GM18951 (cell line): ENCODE measurements around the gene CBX2.

Experiments used
- POLR2A ChIP-seq: IDR thresholded peaks from 4 replicates; pipeline ENCODE4 v1.6.1; 2011; ENCODE audit warnings: mild to moderate bottlenecking; ENCODE audit not compliant: insufficient read length, insufficient read depth; ENCODE audit errors: extremely low read depth
- in situ Hi-C: fragments of 300-500 bp; cut with MboI; formaldehyde crosslinking; loops from one replicate; pipeline ENCODE4 v1.12.0; 2022; ENCODE audit warnings: low sequenced_read_pairs, mixed read lengths, inconsistent platforms; ENCODE audit not compliant: unreplicated experiment

Gene CBX2

GRCh38 chr17:79799538-79800324, 21.8 kb downstream of the CBX2 start:
- TF ChIP-seq POLR2A: no peak
- in situ Hi-C loops: loop anchor here (25.0 kb wide), 1 partner anchor 163 kb away; no protein-coding TSS in a partner anchor

DNA sequence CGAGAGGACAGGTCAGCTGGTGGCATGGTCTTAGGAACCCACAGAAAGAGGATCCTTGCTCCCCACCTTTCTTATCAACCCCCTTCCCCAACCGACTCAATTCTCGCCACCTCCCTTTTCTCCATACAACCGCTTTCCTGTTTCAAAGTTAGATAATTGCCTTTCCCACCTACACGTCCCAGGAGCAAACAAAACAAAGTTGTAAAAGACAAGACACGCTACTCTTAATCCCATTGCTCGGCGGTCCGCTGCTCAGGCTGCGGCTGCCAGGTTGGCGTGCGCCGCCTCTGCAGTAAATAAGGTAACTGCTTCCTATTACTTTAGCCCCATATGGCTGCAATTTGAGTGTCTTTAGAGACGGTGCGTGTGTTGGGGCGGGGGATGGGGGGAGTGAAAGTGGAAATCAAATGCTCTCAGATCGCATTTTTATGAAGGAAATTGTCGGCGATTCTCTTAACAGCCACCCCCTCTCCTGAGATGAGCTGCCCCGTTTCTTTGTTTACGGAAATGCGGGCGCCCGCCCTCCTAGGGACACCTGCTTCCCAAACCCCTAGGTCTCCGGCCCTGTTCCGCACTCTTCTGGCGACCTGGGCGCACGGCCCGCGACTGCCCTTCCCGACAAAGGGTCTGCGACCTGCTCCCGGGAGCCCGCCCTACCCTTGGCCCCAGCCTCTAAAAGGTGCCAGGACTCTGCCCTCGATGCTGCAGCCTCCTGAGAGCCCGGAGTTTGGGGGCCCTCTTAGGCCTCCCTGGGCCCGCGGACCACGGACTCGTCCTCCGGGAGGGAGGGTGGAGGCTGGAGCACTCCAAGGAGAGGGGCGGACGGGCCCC, 22.6 kb downstream of the CBX2 start:
- in situ Hi-C loops: no loop called here
- TF ChIP-seq POLR2A: no peak

- in situ Hi-C loops: no loop called here
- no peak for TF ChIP-seq POLR2A
Measured at GRCh38 chr17:79801156-79802038, 23.4 kb downstream of the CBX2 start.

- no peak for TF ChIP-seq POLR2A
- in situ Hi-C loops: no loop called here
Measured at GRCh38 chr17:79802039-79802735, 24.2 kb downstream of the CBX2 start.

GRCh38 chr17:79802736-79803420, 24.9 kb downstream of the CBX2 start:
- in situ Hi-C loops: no loop called here
- no peak for TF ChIP-seq POLR2A

DNA sequence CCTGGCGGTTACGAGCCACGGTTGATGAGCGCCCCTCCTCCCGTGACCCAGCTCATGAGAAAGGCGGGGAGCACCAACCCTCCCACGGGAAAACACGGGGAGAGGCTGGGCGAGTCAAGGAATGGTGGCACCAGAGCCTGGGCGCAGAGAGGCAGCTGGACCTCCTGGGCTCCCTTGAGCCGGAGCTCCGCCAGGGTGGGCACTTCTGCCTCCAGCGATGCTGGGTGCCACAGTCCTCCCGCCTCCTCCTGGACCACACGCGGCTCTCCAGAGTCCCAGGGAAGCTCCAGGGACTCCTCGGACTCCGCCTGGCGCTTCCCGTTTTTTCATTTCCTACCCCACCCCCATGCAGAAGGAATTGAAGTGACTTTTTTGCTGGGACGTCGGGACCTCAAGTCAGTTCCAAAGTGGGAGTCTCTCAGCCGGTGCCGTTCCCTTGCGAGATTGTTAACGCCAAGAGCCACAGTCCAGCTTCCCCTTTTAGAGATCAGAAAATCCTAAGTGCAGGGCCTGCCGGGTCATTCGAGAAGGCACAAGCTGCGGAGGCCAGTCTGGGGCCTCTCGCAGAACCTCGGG, 25.6 kb downstream of the CBX2 start:
- in situ Hi-C loops: no loop called here
- TF ChIP-seq POLR2A: no peak

GRCh38 chr17:79803997-79804855, 26.3 kb downstream of the CBX2 start:
- in situ Hi-C loops: no loop called here
- TF ChIP-seq POLR2A: no peak

- TF ChIP-seq POLR2A: no peak
- in situ Hi-C loops: no loop called here
Measured at GRCh38 chr17:79804856-79805696, 27.1 kb downstream of the CBX2 start.

DNA sequence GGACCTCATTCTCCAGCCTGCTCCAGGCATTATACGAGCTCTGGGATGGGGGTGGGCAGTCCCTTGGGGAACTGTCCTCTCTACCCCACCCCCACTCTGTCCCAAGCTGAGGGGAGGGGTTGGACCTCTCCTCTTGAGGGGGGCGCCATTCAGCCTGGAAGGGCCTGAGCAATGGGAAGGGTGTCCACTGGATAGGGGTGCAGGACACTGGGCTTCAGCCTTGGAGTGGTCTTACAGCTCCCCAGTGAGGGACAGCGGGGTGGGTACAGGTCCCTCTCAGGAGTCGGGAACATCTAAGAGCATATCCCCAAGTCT, 28.5 kb downstream of the CBX2 start:
- TF ChIP-seq POLR2A: no peak
- in situ Hi-C loops: no loop called here
